ENCODE measurements around the gene TXNDC16.

DNA sequence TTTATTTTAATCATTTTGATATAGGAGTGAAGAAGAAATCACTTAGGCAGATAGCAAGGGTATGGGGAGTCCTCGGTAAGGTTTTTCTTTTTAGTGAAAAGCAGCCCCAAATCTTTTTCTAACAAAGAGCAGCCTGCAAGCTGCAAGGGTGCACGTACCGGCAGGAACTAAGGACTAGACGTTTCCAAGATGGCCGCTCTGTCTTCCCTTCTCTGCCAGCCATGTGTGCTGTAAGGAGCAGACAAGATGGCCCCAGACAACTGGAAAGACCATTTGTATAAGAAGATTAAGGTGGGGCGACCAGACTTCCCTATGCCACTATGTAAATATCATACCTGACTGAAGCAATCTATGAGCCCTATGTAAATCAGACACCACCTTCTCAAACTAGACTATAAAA, 79.6 kb downstream of the TXNDC16 start:
- TF ChIP-seq, protein P1, sequence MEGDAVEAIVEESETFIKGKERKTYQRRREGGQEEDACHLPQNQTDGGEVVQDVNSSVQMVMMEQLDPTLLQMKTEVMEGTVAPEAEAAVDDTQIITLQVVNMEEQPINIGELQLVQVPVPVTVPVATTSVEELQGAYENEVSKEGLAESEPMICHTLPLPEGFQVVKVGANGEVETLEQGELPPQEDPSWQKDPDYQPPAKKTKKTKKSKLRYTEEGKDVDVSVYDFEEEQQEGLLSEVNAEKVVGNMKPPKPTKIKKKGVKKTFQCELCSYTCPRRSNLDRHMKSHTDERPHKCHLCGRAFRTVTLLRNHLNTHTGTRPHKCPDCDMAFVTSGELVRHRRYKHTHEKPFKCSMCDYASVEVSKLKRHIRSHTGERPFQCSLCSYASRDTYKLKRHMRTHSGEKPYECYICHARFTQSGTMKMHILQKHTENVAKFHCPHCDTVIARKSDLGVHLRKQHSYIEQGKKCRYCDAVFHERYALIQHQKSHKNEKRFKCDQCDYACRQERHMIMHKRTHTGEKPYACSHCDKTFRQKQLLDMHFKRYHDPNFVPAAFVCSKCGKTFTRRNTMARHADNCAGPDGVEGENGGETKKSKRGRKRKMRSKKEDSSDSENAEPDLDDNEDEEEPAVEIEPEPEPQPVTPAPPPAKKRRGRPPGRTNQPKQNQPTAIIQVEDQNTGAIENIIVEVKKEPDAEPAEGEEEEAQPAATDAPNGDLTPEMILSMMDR (IDR thresholded peaks at IDR 0.05) = no peak
- TF ChIP-seq POLR2AphosphoS5 (IDR thresholded peaks at IDR 0.05) (no peak), POLR2A (IDR thresholded peaks at IDR 0.05) (no peak)

Data from prostate gland (tissue), 2 donors.